ENCODE data around the gene CUX1.
A peak's percentile ranks its signal among the peaks of the same experiment; 100 is the strongest.
"Not testable (repeated sequence)": the region's sequence is repeated elsewhere in the genome, so short reads cannot be mapped to it uniquely, and the experiment has no call there.

CUX1 gene

DNA sequence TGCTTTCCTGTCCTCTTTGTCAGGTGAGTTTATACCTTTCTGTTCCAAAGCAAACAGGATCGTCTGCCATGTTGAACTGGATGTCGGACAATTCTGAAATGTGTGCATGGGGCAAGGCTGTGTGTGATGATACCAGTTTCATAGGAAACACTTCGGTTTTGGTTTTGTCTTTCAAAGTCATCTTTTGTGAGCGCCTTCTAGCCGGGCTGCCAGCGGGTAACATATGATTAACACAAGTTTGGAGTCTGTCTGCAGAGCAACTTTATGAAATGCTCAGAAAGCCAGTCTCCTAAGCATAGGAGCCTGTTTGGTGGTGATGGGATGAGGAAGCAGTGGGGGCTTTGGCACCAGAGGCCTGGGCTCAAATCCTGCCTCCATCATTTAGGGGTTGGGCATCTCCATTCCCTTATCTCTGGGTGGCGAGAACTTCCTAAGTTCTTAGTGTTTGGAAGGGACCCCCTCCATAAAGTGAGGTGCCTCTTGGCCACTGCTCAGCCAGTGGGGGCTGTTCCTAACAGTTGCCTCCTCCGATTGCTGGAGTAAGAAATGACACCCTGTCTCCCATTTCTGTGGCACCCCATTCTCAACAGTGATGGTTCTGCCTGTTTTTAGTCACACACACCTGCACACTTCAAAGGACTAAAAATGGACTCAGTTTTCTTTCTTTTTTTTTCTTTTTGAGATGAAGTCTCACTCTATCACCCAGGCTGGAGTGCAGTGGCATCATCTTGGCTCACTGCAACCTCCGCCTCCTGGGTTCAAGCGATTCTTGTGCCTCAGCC lies 36.8 kb downstream of the CUX1 start:
- no peak for DNase-seq

DNA sequence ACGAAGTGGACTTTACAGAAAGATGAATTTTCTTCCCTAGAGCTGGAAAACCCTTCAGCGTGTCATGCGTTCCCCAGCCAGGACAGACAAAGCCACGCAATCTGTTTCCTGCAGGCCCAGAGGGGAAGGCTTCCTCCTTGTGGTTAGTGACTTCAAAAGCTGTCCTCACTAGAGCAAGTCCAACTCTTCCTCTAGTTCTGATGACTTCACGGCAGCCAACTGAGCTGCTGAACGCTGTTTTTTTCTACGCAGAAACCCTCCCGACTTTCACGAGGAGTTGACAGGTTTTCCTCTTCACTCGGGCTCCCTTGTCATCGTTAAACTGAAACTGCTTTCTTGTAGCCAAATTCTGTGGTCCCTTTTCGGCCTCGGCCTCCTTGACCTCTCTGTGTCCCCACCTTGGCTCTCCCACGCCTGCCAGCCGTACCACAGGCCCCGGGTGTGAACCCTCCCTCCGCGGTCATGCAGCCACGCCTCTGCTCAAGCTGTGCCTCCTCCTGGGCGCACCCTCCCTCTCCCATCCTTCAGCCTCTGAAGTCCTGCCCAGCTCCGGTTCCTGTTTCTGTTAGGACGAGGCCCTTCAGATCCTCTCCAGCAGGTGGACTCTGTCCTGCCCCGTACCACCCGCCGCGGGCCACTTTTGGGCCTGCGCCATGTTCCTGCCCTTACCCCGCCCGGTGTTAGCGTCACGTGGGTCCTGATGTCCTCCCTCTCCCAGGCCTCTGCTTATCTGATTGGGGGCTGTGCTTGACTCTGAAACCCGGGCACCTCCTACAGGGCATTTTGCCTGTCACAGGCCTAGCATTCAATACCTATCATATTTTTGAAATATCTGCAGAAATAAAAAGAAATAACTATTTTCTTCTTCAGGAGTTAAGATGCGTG lies 39.3 kb downstream of the CUX1 start:
- peak; percentile 87 to 91 for DNase-seq

DNA sequence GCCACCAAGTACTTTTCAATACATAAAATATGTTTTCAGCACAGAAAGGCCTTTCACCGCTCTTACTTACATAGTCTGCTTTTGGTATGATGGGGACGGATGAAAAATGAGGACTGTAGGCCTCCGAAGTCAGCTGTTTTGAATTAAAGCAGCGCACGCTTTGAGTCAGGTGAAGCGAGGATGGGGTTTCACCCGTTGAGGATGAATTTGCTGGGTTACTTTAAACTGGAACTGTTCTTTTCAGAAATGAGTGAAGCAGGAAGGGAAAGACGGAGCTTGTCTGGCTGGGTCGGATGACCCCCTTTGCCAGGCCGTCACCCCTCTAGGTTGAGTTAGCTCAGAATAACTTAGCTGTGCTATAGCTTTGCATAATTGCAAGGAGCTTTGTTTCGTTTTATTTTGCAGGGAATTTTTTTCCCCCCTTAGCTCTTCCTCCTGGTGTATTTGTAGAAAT lies 40.0 kb downstream of the CUX1 start:
- no peak for DNase-seq

DNA sequence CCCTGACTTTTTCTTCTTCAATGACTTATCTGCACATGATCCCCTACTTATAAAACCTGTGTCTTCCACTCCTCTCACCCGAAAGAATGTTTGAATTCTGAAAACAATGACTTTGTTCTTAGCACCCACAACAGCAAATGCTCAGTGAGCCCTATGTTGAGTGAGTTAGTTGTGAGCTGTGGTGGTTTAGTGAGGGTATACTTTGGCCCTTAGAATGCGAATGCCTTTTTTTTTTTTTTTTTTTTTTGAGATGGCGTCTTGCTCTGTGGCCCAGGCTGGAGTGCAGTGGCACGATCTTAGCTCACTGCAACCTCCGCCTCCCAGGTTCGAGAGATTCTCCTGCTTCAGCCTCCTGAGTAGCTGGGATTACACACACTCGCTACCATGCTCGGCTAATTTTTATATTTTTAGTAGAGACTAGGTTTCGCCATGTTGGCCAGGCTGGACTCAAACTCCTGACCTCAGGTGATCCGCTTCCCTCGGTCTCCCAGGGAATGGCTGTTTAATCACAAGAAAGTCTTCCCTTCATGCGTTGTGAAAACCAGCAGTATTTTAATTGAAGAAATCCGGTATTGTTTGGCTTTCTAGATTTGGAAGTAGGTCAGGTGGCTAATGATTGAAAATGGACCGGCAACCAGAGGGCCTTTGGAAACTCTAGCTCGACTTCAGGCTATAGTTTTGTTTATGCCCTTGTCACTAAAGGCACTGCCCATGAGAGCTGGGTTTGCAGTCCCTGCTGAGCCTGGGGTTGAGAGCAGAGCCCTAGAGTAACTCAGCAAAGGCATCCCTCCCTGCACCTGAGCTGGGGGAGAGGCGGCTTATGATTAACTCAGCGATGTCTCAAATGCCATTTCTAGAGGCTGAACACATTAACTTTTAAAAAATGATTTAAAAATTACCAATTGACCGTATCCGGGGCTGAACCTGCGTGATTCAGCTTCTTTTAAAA lies 41.3 kb downstream of the CUX1 start:
- no peak for DNase-seq

DNA sequence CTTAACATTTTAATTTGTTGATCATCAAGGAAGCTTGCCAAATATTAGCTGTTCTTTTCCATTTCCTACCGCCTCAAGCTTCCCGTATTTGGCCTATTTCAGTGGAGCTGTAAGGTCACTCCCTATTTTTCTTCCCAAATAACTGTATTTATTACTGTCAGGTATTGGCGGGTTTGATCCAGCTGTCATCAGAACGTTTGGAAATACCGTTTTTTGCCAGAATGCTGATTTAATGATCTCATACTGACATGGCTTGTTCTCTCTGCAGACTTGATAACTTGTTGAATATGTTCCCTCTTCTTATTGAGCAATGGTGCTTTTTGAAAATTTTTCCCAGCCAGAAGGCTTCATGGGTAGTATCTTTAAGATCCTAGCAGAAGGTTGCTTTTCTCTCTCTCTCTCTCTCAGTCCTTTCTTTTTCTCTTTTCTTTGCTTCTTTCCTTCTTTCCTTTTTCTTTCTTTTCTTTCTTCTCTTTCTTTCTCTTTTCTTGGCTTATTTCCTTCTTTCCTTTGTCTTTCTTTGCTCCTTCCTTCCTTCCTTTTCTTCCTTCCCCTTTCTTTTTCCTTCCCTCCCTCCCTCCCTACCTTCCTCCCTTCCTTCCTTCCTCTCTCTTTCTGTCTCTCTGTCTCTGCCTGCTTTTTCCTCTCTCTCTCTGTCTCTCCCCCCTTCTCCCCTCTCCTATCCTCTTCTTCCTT lies 42.1 kb downstream of the CUX1 start:
- no peak for DNase-seq

DNA sequence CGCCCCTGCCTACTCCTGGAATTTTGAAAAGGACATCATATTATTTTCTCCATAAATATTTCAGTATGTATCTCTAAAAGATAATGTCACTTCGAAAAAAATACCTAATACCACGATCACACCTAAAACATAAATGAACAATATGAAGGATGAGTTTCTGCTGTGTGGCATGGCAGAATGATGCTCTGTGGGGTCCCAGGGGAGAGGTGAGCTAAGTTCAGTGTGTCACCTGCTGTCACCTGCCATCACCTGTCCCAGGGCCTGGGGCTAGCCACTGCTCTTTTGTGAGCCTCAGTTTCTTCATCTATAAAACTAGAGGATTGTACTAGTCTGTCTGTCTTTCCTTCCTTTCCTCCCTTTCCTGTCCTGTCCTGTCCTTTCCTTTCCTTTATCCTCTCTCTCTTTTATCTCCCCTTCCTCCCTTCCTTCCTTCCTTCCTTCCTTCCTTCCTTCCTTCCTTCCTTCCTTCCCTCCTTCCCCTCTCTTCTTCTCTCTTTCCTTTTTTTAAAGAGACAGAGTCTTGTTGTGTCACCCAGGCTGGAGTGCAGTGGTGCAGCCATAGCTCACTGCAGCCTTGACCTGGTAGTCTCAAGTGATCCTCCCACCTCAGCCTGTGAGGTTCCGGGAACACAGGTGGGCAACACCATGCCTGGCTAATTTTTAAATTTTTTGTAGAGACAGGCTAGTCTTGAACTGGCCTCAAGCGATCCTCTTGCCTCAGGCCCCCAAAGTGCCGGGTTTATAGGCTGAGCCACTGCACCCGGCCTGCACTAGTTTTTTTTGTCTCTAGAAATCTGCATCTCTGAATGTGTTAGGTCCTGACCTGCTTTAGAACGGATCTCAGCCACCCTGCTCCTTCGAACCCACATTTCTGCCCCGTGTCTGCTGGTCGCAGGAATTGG lies 43.1 kb downstream of the CUX1 start:
- DNase-seq: no peak

DNA sequence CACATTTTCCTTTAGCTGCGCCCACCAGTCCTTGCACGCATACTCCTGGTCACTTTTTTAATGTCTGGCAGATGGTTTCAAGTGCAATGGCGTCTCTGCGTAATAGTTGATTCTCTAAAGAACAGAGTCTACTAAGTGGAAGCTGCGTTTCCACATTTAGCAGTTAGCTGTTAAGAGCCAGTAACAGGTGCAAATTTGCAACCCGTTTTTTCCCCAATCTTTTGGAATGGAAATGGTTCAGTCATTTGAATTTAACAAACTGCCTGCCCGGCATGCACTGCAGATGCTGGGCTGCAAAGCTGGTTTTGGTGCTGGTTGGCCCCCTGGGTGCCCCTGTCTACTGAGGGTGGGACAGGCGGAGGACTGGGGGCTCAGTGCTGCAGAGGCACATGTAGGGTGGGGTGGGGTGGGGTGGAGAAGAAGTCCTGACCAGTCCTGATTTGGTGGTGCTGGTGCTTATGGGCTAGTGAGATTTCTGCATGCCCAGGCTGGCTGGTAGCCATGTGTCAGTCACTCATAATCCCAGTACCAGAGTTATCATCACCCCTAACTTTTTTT lies 43.9 kb downstream of the CUX1 start:
- DNase-seq: no peak

DNA sequence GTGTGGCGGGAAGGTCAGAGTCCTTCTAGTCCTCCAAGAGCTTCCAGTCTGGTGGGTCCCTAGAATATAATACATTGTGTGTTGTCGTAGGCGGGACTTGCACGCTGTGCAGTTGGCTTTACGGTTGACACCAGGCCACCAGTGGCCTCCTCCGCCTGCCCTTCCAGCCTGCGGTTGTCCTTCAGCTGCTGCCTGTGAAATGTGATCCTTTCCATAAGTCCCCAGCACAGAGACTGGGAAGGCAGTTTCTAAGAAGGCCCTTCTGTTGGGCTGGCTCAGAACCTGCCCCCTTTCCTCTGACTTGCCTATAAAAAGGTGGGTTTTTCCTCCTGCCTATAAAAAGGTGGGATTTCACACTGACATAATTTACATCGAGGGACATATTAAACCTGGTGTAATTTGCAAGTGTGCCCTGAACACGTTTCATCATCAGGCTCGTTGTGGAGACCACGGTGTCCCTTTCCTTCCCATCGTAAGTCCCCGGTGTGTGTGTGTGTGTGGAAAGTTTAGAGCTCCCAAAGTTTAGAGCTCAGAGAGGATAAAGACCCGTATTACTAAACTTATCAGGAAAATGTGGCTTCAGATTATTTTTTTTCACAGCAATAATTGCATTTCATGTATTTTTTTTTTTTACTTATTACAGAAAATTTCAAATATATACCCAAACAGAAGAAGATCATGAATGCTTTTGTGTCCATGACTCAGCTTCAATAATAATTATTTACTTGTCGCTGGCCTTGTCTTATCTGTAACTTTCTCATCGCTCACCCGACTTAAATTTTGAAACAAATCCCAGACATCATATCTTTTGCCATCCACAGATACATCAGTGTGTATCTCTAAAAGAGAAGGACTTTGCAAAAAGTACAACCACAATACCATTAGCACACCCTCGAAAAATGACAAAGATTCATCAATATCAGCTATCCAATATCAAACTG lies 45.1 kb downstream of the CUX1 start:
- DNase-seq: no peak

DNA sequence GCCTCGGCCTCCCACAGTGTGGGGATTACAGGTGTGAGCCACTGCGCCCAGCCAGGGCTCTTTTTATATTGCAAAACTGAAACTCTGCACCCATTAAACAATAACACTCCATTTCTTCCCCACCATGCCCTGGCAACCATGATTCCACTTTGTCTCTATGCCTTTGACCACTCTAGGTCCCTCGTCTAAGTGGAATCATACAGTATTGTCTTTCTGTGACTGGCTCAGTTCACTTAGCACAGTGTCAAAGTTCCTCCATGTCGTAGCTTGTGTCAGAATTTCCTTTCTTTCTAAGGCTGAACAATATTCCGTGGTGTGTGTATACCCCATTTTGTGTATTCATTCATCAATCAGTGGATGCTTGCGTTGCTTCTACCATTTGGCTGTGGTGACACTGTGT lies 46.2 kb downstream of the CUX1 start:
- no peak for DNase-seq

DNA sequence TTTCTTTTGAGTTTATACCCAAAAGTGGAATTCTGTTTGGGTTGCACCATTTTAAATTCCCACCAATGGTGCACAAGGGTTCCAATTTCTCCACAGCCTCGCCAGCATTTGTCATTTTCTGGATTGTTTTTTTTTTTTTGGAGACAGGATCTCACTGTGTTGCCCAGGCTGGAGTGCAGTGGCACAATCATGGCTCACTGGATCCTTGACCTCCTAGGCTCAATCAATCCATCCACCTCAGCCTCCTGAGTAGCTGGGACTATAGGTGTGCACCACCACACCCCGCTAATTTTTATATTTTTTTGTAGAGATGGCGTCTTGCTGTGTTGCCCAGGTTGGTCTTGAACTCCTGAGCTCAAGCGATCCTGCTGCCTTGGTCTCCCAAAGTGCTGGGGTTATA lies 46.6 kb downstream of the CUX1 start:
- no peak for DNase-seq

DNA sequence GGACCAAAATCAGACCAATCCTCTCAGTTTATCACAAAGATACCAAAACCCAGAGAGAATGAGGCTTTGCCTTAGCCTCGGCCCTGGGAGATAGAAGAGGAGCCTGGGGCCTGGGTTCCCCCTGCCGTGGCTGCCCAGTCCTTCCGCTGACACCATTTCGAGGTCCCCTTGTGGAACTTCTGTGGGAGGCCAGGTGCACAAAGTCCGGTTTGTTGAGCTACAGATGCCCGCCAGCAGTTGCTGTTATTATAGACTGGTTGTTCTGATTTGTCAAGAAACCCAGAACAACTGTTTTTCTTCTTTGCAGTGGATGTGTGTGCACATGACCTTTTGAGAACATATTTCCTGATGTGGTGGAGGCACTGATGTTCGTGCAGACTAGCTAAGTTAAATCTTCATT lies 47.6 kb downstream of the CUX1 start:
- DNase-seq: no peak

DNA sequence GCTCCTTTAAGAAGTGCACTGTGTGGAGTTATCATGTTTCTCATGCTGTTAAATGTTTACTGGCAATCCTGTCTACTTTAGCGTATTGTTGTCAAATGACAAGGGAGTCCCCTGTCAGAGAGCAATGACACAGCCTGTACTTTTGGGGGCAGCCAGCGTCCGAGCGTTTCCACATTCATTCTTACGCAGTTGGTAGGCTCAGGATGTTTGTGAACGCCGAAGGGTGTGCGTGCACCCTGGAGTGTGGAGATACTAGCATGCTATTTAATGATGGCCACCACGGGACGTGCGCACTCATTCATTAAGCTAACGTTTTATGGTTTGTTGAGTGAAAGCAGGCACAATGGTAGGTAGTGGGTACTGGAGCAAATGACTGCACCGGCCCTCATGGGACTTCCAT lies 48.0 kb downstream of the CUX1 start:
- no peak for DNase-seq

DNA sequence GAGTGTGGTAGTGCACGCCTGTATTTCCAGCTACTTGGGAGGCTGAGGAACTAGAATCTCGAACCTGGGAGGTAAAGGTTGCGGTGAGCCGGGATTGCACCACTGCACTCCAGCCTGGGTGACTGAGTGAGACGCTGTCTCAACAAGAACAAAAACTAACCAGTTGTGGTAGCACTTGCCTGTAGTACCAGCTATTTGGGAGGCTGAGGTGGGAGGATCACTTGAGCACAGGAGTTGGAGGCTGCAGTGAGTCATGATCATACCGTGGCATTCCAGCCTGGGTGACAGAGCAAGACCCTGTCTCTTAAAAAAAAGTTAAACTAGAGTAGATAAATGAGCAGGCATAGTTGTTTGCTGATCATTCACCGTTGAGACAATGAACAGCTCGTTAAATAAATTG lies 48.9 kb downstream of the CUX1 start:
- DNase-seq: no peak

DNA sequence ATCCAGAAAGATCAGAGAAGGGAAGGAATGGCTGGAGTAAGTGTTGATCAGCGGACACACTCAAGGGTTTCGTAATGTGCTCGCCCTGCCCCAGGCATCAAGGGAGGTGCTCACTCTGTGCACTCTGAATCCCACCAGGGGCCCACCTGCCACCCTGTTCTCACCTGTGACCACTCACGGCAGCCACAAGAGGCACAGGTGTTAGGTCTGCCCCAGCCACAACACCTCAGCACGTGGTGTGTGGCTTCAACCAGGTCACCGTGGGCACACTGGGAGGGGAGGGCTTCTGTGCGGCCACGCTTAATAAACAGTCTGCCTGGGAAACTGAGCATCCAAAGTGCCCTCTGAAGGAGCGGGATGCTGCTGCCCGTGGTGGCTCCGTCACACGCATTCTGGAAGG lies 49.8 kb downstream of the CUX1 start:
- no peak for DNase-seq

DNA sequence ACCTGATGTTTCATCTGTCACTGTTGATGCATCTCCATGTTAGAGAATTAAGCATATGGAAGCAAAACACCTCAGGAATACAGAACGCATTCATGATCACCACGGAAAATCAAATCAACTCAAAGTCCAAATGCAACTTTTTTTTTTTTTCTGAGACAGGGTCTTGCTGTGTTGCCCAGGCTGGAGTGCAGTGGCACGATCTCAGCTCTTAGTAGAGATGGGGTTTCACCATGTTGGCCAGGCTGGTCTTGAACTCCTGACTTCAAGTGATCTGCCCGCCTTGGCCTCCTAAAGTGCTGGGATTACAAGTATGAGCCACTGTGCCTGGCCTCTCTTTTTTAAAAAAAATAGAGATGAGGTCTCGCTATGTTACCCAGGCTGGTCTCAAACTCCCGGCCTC lies 50.3 kb downstream of the CUX1 start:
- DNase-seq: not testable (repeated sequence)

DNA sequence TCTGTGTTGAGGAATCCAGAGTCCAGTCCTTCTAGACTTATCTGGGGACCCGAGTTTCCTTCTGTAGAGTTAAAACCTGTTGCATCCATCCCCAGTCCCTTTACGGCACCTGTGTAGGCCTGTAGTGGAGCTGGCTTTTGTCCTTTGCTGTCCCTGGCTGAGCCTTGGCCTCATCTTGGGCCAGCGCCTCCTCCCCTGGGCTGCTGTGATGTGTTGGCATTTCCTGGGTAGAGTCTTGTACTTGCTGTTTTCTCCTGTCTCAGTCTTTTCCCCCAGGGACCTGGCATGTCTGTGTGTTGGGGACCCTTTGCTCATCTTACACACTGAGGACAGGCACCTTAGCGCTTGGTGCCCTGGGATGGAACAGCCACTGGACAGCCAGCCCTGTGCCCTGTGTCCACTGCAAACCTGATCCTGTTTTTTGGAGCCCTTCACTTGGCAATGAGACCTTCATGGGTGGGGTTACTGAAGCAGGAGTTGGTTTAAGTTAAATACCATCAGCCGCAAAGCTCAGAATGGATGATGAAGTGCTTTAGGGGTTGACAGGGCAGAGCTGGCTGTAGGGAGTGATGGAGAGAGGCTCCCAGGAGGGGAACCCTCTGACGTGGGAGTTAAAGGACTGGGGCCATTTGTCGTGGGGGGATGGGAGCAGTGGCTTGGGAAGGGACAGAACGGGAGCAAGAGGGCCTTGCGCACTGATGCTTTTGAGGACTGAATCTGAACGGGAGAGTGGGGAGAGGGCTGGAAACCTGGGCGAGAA lies 50.9 kb downstream of the CUX1 start:
- no peak for DNase-seq

DNA sequence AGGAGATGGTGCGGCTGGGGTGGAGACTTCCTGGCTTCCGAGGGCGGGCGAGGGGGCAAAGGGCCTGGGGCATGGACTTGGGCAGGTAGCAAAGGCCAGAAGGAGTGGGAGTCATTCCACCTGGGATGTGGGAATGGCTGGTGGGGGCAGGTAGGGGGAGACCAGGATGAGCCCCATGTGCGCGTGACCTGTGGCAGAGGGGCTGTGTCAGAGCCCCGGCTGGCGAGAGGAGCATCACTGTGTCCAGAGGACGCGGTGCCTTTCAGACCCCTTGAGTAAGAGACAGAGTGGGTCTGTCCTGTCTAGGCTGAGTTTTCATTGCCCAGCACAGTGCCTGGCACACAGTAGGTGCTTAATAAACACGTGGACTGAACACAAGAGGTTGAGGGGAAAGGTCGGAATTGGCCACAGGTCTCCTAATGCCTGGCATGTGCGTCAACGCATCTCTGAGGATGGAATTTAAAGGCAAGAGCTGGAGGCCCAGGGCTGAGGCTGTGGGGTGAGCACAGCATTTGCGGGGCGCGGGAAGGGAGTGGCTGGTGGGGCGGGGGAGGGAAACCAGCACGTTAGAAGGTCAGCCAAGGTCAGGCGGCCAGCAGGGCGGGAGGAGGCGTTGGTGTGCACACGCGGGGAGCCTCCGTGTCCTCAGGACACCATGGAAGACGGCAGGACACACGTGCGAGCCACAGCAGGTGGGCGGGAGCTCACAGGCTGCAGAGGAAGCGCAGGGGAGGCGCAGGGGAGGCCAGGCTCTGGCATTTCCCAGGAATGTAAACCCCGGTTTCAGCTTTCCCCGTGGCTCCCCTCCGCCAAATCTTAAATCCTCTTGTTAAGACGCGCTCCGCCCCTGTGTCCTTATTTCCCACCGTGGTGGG lies 51.8 kb downstream of the CUX1 start:
- DNase-seq: no peak

DNA sequence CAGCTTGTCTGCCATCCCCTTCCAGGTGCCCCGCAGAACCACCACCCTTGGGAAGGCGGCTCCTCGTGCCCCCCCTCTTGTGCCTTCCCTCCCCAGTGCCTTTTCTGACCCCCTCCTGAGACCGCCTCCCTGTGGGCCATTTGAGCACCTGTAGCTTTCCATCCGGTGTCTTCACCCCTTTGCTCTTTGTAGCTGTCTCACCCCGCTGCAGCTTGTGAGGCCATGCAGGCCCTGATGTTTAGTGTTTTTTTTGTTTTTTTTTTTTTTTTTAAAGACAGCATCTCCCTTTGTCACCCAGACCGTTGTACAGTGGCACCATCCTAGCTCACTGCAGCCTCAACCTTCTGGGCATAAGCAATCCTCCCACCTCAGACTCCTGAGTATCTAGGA lies 52.5 kb downstream of the CUX1 start:
- no peak for DNase-seq
